ENCODE measurements around the gene HELQ. TPM values are rescaled to one million over a fixed set of nuclear protein-coding genes. Genes with fewer than 3 reads are reported as not detected.

The HELQ gene
- total and polyA plus RNA-seq, 2 donors (not counting 1 experiment from before 2014, with no cell fraction given) = 12.0 to 14.4 TPM

DNA sequence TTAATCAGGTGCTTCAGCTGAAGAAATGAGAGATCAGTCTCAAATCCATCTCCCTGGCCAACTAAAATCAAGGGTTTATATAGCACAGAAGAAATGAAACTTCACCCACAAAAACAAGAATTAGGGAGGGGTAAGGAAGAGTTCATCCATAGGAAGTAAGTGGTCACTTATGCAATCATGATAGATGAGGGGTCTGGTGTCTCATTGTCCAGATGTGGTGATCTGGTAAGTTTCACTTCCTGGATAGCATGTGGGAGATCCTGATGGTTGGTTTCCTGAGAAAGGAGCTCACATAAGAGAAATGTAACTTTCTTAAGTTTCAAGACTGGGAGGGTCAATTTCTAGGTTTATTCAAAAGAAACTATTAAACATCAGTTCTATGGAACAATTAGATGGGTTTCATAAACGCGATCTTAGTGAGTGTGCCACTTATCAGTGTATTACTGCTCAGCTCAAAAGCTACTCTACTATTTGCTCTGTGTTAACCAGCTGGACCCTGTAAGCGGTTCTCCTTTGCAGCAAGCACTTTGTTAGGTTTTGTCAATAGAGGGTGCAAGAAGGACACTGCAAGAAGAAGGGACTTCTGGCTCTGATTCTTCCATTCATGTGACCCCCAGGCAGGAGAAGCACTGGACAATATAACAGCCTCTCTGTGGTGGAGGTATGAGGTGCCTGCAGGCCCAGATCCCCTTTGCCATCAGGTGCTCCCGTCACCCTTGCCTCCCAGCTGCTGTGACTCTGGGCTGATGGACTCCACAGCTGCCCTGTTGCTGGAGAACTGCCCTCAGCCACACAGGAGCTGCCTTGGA is 85.6 kb downstream of the HELQ start:
- H3K27ac ChIP-seq (ENCODE audit: insufficient read depth, low read length) = no peak overlapping the region
- no peaks in the 10 kb centered on the region for H4K20me1 ChIP-seq (ENCODE audit: control insufficient read depth, extremely low read depth, insufficient read depth, low read length)
- no peak overlapping the region for H3K4me2 ChIP-seq (ENCODE audit: extremely low read depth, insufficient read depth, low read length)
- no peak overlapping the region for H3K9ac ChIP-seq (ENCODE audit: insufficient read depth, low read length)
- H3K9me3 ChIP-seq (ENCODE audit: control insufficient read depth, insufficient read depth, low read depth, low read length) = no peaks in the 10 kb centered on the region
- TF ChIP-seq, protein P1, sequence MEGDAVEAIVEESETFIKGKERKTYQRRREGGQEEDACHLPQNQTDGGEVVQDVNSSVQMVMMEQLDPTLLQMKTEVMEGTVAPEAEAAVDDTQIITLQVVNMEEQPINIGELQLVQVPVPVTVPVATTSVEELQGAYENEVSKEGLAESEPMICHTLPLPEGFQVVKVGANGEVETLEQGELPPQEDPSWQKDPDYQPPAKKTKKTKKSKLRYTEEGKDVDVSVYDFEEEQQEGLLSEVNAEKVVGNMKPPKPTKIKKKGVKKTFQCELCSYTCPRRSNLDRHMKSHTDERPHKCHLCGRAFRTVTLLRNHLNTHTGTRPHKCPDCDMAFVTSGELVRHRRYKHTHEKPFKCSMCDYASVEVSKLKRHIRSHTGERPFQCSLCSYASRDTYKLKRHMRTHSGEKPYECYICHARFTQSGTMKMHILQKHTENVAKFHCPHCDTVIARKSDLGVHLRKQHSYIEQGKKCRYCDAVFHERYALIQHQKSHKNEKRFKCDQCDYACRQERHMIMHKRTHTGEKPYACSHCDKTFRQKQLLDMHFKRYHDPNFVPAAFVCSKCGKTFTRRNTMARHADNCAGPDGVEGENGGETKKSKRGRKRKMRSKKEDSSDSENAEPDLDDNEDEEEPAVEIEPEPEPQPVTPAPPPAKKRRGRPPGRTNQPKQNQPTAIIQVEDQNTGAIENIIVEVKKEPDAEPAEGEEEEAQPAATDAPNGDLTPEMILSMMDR (conservative IDR thresholded peaks at IDR 0.05 in 1 of 2, IDR thresholded peaks at IDR 0.05 in 1 of 2; ENCODE audit: low read depth in 1 of 2, low read length in 2 of 2) = no peak
- no peak for TF ChIP-seq EZH2 (IDR thresholded peaks at IDR 0.05; ENCODE audit: low read length, missing control alignments)
- no peak overlapping the region for H2AFZ ChIP-seq (ENCODE audit: low read length)
- H3K36me3 ChIP-seq (ENCODE audit: control insufficient read depth, insufficient read depth, low read length) = no peaks in the 10 kb centered on the region
- peaks cover 5% of the 10 kb centered on the region for H3K27me3 ChIP-seq (ENCODE audit: control insufficient read depth, insufficient read depth, low read length)
- no peaks in the 10 kb centered on the region for H3K79me2 ChIP-seq (ENCODE audit: control insufficient read depth, insufficient read depth, low read length)
- peak; percentile 25 to 49 for DNase-seq (ENCODE audit: low read depth in 2 of 2)
- no peak overlapping the region for H3K4me3 ChIP-seq (replicated peaks in 1 of 4; ENCODE audit: control extremely low read depth in 1 of 4, insufficient read depth in 1 of 4, low read depth in 3 of 4, low read length in 4 of 4)
- H3K4me1 ChIP-seq (ENCODE audit: control insufficient read depth, extremely low read depth, insufficient read depth, low read length) = no peaks in the 10 kb centered on the region

DNA sequence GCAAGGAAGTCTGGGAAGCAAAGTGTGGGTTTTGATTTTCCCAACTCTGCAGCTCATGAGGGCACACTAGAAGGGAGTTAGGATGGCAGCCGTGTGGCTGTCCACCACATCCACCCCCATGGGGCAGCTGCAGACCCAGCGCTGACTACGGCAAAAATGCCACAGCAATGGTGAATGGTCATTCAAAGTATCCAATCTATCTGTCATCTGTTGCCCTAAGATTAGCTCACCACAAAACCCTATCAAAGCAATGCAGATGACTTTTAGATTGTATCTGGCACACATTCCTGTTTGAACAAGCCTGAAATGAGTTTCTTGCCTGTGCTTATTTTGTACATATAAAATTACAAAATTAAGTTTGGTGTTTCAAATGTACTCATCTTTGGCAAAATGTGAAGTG is 91.3 kb downstream of the HELQ start:
- H3K4me2 ChIP-seq (ENCODE audit: extremely low read depth, insufficient read depth, low read length) = no peak overlapping the region
- H3K4me3 ChIP-seq (replicated peaks in 1 of 4; ENCODE audit: control extremely low read depth in 1 of 4, insufficient read depth in 1 of 4, low read depth in 3 of 4, low read length in 4 of 4) = no peak overlapping the region
- H3K27me3 ChIP-seq (ENCODE audit: control insufficient read depth, insufficient read depth, low read length) = peaks cover 5% of the 10 kb centered on the region
- H3K4me1 ChIP-seq (ENCODE audit: control insufficient read depth, extremely low read depth, insufficient read depth, low read length) = no peaks in the 10 kb centered on the region
- no peaks in the 10 kb centered on the region for H4K20me1 ChIP-seq (ENCODE audit: control insufficient read depth, extremely low read depth, insufficient read depth, low read length)
- no peak overlapping the region for H3K9ac ChIP-seq (ENCODE audit: insufficient read depth, low read length)
- H3K79me2 ChIP-seq (ENCODE audit: control insufficient read depth, insufficient read depth, low read length) = no peaks in the 10 kb centered on the region
- DNase-seq (ENCODE audit: low read depth in 2 of 2) = peak in 1 of 2 donors; percentile 31
- H3K9me3 ChIP-seq (ENCODE audit: control insufficient read depth, insufficient read depth, low read depth, low read length) = no peaks in the 10 kb centered on the region
- no peaks in the 10 kb centered on the region for H3K36me3 ChIP-seq (ENCODE audit: control insufficient read depth, insufficient read depth, low read length)
- H2AFZ ChIP-seq (ENCODE audit: low read length) = no peak overlapping the region
- H3K27ac ChIP-seq (ENCODE audit: insufficient read depth, low read length) = no peak overlapping the region
- TF ChIP-seq, protein P1 (conservative IDR thresholded peaks at IDR 0.05 in 1 of 2, IDR thresholded peaks at IDR 0.05 in 1 of 2; ENCODE audit: low read depth in 1 of 2, low read length in 2 of 2) = no peak
- no peak for TF ChIP-seq EZH2 (IDR thresholded peaks at IDR 0.05; ENCODE audit: low read length, missing control alignments)

DNA sequence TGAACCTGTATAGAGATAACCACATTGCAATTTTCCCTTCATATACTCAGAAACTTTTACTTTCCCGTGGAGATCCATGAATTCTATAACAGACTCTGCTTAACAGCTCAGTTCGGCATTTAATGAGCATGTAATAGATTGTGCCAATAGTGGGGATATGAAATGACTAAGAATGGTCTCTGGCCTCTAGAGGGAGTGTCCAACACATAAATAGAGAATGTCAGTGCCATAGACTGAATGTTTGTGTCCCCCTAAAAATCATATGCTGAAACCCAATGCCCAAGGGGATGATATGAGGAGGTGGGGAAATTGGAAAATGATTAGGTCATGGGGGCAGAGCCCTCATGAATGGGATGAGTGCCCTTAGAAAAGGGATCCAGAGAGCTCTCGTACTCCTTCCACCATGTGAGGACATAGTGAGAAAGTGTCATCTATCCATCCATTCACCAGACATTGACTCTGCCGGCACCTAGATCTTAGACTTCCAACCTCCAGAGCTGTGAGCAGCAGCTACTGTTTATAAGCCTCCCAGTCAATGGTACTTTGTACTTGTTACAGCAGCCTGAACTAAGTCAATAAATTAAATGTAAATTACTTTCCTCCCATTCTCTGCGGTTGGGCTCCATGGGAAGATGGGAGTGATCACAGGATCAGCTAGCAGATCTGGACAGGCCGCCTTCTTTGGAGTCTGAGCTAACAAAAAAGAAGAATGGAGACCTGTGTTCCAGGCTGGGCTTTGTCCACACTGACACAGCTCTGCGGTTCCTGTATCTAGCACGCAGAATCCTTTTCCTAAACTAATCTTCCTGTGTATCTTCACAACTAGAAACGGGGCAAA is 92.9 kb downstream of the HELQ start:
- Histone ChIP-seq H3K4me2 (ENCODE audit: extremely low read depth, insufficient read depth, low read length) (no peak overlapping the region), H3K9ac (ENCODE audit: insufficient read depth, low read length) (no peak overlapping the region), H4K20me1 (ENCODE audit: control insufficient read depth, extremely low read depth, insufficient read depth, low read length) (no peaks in the 10 kb centered on the region), H3K79me2 (ENCODE audit: control insufficient read depth, insufficient read depth, low read length) (no peaks in the 10 kb centered on the region), H3K27me3 (ENCODE audit: control insufficient read depth, insufficient read depth, low read length) (peaks cover 5% of the 10 kb centered on the region), H3K36me3 (ENCODE audit: control insufficient read depth, insufficient read depth, low read length) (no peaks in the 10 kb centered on the region), H3K4me1 (ENCODE audit: control insufficient read depth, extremely low read depth, insufficient read depth, low read length) (peaks cover 4% of the 10 kb centered on the region), H3K9me3 (ENCODE audit: control insufficient read depth, insufficient read depth, low read depth, low read length) (no peaks in the 10 kb centered on the region), H3K4me3 (replicated peaks in 1 of 4; ENCODE audit: control extremely low read depth in 1 of 4, insufficient read depth in 1 of 4, low read depth in 3 of 4, low read length in 4 of 4) (no peak overlapping the region), H2AFZ (ENCODE audit: low read length) (no peak overlapping the region), H3K27ac (ENCODE audit: insufficient read depth, low read length) (no peak overlapping the region)
- TF ChIP-seq, protein P1 (conservative IDR thresholded peaks at IDR 0.05 in 1 of 2, IDR thresholded peaks at IDR 0.05 in 1 of 2; ENCODE audit: low read depth in 1 of 2, low read length in 2 of 2) = peak; percentile 30 to 55
- TF ChIP-seq EZH2 (IDR thresholded peaks at IDR 0.05; ENCODE audit: low read length, missing control alignments) = no peak
- peak; percentile 52 to 55 for DNase-seq (ENCODE audit: low read depth in 2 of 2)

Measured in fibroblast of lung (primary cell).